GM18861 (cell line): ENCODE data around the gene CALCB.

ENCODE experiments used
- ATAC-seq: cut with Tn5 transposase; IDR thresholded peaks from one replicate; pipeline ENCODE4 v1.9.1; 2021; ENCODE audit not compliant: unreplicated experiment

Gene CALCB

DNA sequence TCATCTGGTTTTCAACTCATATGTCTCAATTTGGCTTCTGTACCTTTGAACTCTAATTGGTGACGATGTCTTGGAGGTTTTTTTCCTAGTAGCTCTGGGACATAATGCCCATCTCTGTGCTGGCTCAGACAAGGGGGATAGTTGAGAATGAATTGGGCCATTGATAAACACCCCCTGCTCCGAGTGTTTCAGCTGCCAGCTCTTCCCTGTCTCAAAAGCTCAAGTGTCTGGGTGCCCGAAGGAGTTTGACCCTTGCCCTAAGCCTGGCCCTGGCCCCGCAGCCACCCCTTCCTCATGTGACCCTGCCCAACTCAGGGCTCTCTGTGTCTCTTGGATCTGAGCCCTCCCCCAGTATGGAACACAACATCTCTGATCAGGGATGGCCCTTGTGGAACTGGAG, 44.4 kb downstream of the CALCB start:
- no peak for ATAC-seq

DNA sequence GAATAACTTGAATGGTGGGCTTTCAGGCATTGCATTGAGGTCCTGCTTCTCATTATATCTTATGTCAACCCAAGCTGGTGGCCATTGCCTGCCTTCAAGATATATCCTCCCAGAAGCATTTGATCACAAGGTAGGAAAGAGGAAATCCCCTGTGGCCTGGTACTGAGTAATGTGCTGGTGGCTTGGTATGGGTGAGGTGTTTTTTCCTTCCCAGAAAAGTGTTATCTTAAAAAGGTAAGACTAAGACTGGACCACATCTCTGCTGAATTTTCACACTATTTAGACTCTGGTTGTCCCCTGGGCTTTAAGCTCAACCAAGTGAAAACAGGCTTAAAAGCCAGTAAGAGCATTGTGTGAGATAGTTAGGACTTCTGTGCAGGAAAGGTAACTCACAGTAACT, 45.0 kb downstream of the CALCB start:
- ATAC-seq, result peak; percentile 37

DNA sequence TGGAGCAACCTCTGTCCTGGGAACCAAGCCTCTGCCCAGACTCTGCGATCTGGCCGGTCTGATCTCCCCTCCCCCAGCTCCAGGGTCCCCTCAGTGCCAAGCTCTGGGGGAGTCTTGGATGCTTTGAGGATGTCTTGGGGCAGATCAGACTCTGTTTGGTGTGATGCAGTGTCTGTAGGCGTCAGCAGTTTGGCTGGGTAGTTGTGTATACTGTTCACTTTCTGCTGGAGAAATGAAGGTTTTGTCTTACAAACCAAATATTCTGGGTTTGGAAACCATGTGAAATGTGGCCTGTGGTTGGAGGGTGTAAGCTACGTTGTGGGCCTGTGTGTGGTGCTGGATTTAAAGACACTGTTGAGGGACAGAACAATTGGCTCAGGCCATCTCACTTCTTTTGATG, 46.0 kb downstream of the CALCB start:
- ATAC-seq, result no peak

DNA sequence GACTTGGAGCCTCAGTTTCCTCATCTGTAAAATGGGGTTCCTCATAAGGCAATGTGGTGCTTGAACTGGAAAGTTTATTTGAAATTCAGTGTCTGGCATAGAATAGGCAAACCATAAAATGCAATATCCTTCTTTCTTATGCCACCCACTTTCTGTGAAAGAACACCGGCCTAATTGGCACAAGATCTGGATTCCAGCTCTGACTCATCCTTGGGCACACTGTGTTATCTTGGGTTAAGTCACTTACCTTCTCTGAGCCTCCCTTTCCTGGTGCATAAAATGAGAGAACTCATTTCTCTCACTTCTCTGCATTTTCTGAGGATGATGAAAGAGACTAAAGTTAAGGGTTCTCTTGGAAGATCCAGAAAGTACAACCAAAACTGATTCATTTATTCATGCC, 46.4 kb downstream of the CALCB start:
- ATAC-seq, result no peak

DNA sequence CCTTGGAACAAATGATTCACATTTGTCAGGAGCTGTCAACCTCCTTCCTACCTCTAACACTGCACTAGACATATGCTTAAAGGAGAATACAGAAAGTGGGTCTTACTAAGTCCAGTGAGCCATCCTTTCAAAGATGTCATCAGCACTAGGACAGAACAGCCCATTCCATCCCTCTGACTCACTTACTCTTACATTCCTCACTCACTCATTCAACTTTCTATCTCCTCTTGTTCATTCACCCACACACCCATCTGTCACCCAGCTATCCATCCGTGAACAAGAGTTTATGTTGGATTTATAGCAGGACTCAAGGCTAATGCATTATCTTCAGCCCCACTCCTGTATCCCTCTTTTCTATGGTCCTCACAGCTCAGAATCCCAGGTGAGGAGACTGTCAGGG, 50.5 kb downstream of the CALCB start:
- ATAC-seq, result no peak

DNA sequence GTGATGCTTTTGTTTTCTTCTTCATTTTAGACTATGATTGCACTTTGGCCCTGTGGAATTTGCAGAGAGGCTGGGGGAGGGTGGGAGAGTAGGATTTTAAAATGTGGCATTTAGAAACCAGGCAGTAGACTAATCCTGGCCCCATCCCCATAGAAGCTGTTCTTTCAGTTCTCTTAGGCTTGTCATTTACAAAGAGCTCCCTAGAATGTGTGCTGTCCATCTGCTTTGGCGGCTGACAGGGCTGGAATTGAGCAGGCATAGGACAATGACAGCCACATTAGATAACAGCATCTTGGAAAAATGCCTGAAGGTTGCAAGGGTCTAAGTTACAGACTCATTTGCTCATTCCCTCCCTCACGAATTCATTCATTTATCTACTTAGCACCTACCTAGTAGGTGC, 51.1 kb downstream of the CALCB start:
- no peak for ATAC-seq

DNA sequence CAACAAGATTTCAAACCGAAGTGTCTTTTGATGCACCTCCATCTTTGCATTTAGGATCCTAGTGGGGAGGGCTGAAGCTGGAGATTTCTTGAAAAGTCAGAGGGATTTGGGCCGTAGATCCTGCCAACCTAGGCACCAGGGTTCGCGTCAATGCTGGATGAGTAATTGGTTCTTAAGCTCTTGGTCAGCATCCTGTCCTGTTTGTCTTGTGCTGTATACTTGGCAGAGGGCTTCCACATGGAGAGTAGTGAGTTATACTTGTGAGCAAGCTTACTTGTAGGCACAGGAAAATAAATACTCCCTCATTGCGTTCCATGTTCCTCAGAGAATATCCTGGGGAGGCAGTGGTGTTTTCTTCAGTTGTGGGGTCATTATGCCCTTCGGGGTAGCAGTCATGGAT, 53.9 kb downstream of the CALCB start:
- no peak for ATAC-seq
